Suprapubic skin (tissue), 3 donors: ENCODE results near the gene MDH1.

Experiments
- EP300 ChIP-seq: sonication (generic); formaldehyde crosslinking; IDR thresholded peaks from one replicate; pipeline ENCODE4 v1.6.1; 2017; ENCODE audit warnings: antibody characterized with exemption
- POLR2A ChIP-seq, 2 donors: fragments of 450-650 bp; IDR thresholded peaks; one replicate each; pipeline ENCODE4 v1.6.1; 2017; ENCODE audit warnings: antibody characterized with exemption in 2 of 2, mild to moderate bottlenecking in 2 of 2, moderate library complexity in 2 of 2
- TF ChIP-seq, protein P1 (sequence below), 2 donors: fragments of 200-600 bp in 1 of 2; fragments of 450-650 bp in 1 of 2; sonication (generic) in 1 of 2; IDR thresholded peaks; one replicate each; pipeline ENCODE4 v1.5.1; 2016 to 2019; ENCODE audit warnings: antibody characterized with exemption in 2 of 2, mild to moderate bottlenecking in 1 of 2, moderate library complexity in 1 of 2

- TF ChIP-seq, protein P1, sequence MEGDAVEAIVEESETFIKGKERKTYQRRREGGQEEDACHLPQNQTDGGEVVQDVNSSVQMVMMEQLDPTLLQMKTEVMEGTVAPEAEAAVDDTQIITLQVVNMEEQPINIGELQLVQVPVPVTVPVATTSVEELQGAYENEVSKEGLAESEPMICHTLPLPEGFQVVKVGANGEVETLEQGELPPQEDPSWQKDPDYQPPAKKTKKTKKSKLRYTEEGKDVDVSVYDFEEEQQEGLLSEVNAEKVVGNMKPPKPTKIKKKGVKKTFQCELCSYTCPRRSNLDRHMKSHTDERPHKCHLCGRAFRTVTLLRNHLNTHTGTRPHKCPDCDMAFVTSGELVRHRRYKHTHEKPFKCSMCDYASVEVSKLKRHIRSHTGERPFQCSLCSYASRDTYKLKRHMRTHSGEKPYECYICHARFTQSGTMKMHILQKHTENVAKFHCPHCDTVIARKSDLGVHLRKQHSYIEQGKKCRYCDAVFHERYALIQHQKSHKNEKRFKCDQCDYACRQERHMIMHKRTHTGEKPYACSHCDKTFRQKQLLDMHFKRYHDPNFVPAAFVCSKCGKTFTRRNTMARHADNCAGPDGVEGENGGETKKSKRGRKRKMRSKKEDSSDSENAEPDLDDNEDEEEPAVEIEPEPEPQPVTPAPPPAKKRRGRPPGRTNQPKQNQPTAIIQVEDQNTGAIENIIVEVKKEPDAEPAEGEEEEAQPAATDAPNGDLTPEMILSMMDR (IDR thresholded peaks at IDR 0.05), result no peak
- TF ChIP-seq EP300 (no peak), POLR2A (IDR thresholded peaks at IDR 0.05) (no peak)
These were observed 2.9 kb downstream of the MDH1 start for GRCh38 chr2:63591566-63592175.
